ENCODE measurements around the gene USH1G. TPM values are rescaled to one million over a fixed set of nuclear protein-coding genes. Genes with fewer than 3 reads are reported as not detected.

The USH1G gene
- total and polyA plus RNA-seq, 2 of the 13 experiments (the other 11 are each of a cell fraction or from before 2014, with no cell fraction given) = 0.04 TPM; not detected in 1

- TF ChIP-seq STAT5B (CRISPR knock-in tag; IDR thresholded peaks at IDR 0.05) = no peak
- no peak for TF ChIP-seq DNMT3B (CRISPR knock-in tag; conservative IDR thresholded peaks at IDR 0.05)
- TF ChIP-seq GPN1 (CRISPR knock-in tag; IDR thresholded peaks at IDR 0.05; ENCODE audit: borderline replicate concordance) = no peak
Observed at GRCh38 chr17:74925242-74925641, 2.2 kb upstream of the USH1G start (continued).

GRCh38 chr17:74924250-74924948 is 1.3 kb upstream of the USH1G start, which contains the start of gene OTOP2:
TSS of gene OTOP2 (plus strand) at chr17:74924273. CDS start at chr17:74924633, 360 bp downstream.
- Histone ChIP-seq H3K36me3 (replicated peaks in 1 of 2; ENCODE audit: control insufficient read depth in 1 of 2, insufficient read depth in 2 of 2, low read length in 2 of 2) (no peaks in the 10 kb centered on the region), H3K4me2 (ENCODE audit: low read depth, low read length) (peak within 1 kb of the TSS; percentile 74), H4K20me1 (ENCODE audit: insufficient read depth, low read length) (no peaks in the 10 kb centered on the region), H2AFZ (ENCODE audit: low read length) (no peak within 1 kb of the TSS), H3K4me1 (ENCODE audit: insufficient read depth, low read length) (peaks cover 16% of the 10 kb centered on the region; the same call in 1 of the 2 replicates), H3K9ac (ENCODE audit: insufficient read depth, low read depth, low read length) (no peak within 1 kb of the TSS), H3K79me2 (ENCODE audit: insufficient read depth, low read length) (no peaks in the 10 kb centered on the region), H3K27me3 (ENCODE audit: control insufficient read depth in 1 of 2, insufficient read depth in 2 of 2, low read length in 2 of 2) (peaks cover 23 to 82% of the 10 kb centered on the region in 2 experiments), H3K27ac (ENCODE audit: extremely low read length, insufficient read depth, low read length) (no peak within 1 kb of the TSS), H3K9me3 (ENCODE audit: low read length) (no peaks in the 10 kb centered on the region), H3K4me3 (replicated peaks in 1 of 3; ENCODE audit: insufficient read depth in 1 of 3, low read depth in 2 of 3, low read length in 3 of 3) (peak within 1 kb of the TSS; percentile 30 to 53 (median 35); a peak in 4 of 6 replicates)
- in situ Hi-C loops (cut with HindIII; ENCODE audit: extremely low pct_ligation_motif_present, low pct_unique_long_range_greater_than_20kb) = loop anchor here (5.0 kb wide), 1 partner anchor 33 kb away; no protein-coding TSS in a partner anchor
- DNase-seq (ENCODE audit: low spot score) = no peak
- FAIRE-seq = no peak
- intact Hi-C loops (cut with micrococcal nuclease; ENCODE audit: unreplicated experiment) = no loop called here
- 22% methylated on average over 29 of the region's 54 CpGs for WGBS (ENCODE audit: low lambda C conversion rate)
- TF ChIP-seq FUBP1 (CRISPR knock-in tag; IDR thresholded peaks at IDR 0.05; ENCODE audit: borderline replicate concordance) = no peak
- TF ChIP-seq HMGXB3 (CRISPR knock-in tag; IDR thresholded peaks at IDR 0.05; ENCODE audit: borderline replicate concordance) = no peak
- 0 out of 2 replicates have a peak, but pooled peaks have one; percentile 39 for TF ChIP-seq EZH2 (conservative IDR thresholded peaks at IDR 0.05; ENCODE audit: low read depth, low read length)
- ChIA-PET POLR2A (interaction anchor here (0.7 to 1.5 kb wide), 2 partner anchors 36 to 52 kb away, joined by 3 to 4 read pairs; partner anchors contain the start of gene FDXR), CTCF (ENCODE audit: low intra/inter-chr PET ratio, low total read pairs) (interaction anchor here (0.6 to 3.4 kb wide), 3 partner anchors 33 to 97 kb away, joined by 3 to 32 read pairs (median 23); no protein-coding TSS in a partner anchor)
- no TSS peak for BruUV-seq (replicated peaks)
- ATAC-seq = no peak

All from HepG2 (cell line).